GF-D8 (cell line): ENCODE results near the gene CLOCK.

Source experiments
- DNase-seq: peaks from one replicate; lab custom pipeline; 2025; lab: John Stamatoyannopoulos, UW

CLOCK gene

GRCh38 chr4:55380576-55380975 lies 166.1 kb downstream of the CLOCK start:
- DNase-seq = no peak

- no peak for DNase-seq
Observed at GRCh38 chr4:55378617-55379467, 167.9 kb downstream of the CLOCK start.
